ENCODE results near the gene SLC17A7. TPM values are rescaled to one million over a fixed set of nuclear protein-coding genes. Genes with fewer than 3 reads are reported as not detected.

Gene SLC17A7
- total RNA-seq, 1 experiment from 2014 or later = 1.8 TPM

GRCh38 chr19:49425178-49425577 lies 16.1 kb downstream of the SLC17A7 start, which contains the start of gene GFY:
GFY (plus strand) TSS chr19:49425388; CDS start chr19:49426431, 1,043 bp downstream.
- ChIA-PET POLR2A (interaction anchor here (1.1 to 1.5 kb wide), 2 partner anchors 10 to 17 kb away, joined by 3 to 4 read pairs; no protein-coding TSS in a partner anchor), CTCF (interaction anchor here (1.3 to 2.1 kb wide), 2 partner anchors 19 to 33 kb away, joined by 4 to 12 read pairs; no protein-coding TSS in a partner anchor), RAD21 (ENCODE audit: low non-redundant PET in 1 of 2, low total read pairs in 2 of 2, uncharacterized antibody in 2 of 2, unreplicated experiment in 2 of 2) (no interaction called here)
- intact Hi-C loops (cut with micrococcal nuclease) = no loop called here
- Histone ChIP-seq H2AFZ (ENCODE audit: low read depth, low read length, poor library complexity, severe bottlenecking) (peak within 1 kb of the TSS; percentile 38), H3K9me2 (ENCODE audit: insufficient read depth) (no peaks in the 10 kb centered on the region), H3K9me3 (ENCODE audit: control insufficient read depth in 1 of 2, insufficient read depth in 1 of 2, low read depth in 1 of 2, low read length in 2 of 2) (no peaks in the 10 kb centered on the region), H3K36me3 (ENCODE audit: control insufficient read depth in 1 of 2, insufficient read depth in 2 of 2, low read length in 2 of 2) (no peaks in the 10 kb centered on the region), H3K27me3 (ENCODE audit: insufficient read depth, low read length) (peaks cover 16% of the 10 kb centered on the region; the same call in 1 of the 2 replicates), H3K27ac (ENCODE audit: low read depth, low read length) (peak within 1 kb of the TSS; percentile 9), H3K4me1 (ENCODE audit: control insufficient read depth in 1 of 2, insufficient read depth in 2 of 2, low read length in 2 of 2) (peaks cover 12 to 38% of the 10 kb centered on the region in 2 experiments; a peak in 3 of 4 replicates), H3K4me2 (ENCODE audit: low read length) (peak within 1 kb of the TSS; percentile 88), H3K79me2 (ENCODE audit: insufficient read depth, low read length) (no peaks in the 10 kb centered on the region), H3K9ac (ENCODE audit: low read length) (peak within 1 kb of the TSS; percentile 47), H3K4me3 (replicated peaks in 1 of 2; ENCODE audit: low read depth in 1 of 2, low read length in 2 of 2) (peak within 1 kb of the TSS; percentile 46 to 61), H4K20me1 (ENCODE audit: insufficient read depth) (no peaks in the 10 kb centered on the region)
- BruUV-seq (replicated peaks) = no TSS peak
- no peak for TF ChIP-seq FOSL1 (IDR thresholded peaks at IDR 0.05; ENCODE audit: low read depth)
- TF ChIP-seq CBX3 (IDR thresholded peaks at IDR 0.05; ENCODE audit: low read depth) = no peak
- TF ChIP-seq CTCF (IDR thresholded peaks at IDR 0.05 in 2 of 3, conservative IDR thresholded peaks at IDR 0.05 in 1 of 3; ENCODE audit: borderline replicate concordance in 1 of 3, insufficient read depth in 1 of 3, low read depth in 2 of 3, low read length in 2 of 3) = no peak
- TF ChIP-seq EGR1 (IDR thresholded peaks at IDR 0.05; ENCODE audit: low read depth) = no peak
- no peak for TF ChIP-seq SIN3A (IDR thresholded peaks at IDR 0.05; ENCODE audit: low read depth)
- TF ChIP-seq JUND (IDR thresholded peaks at IDR 0.05) = no peak
- no peak for TF ChIP-seq SRF (IDR thresholded peaks at IDR 0.05; ENCODE audit: low read depth)
- TF ChIP-seq MAX (IDR thresholded peaks at IDR 0.05) = no peak
- no peak for TF ChIP-seq SP1 (IDR thresholded peaks at IDR 0.05; ENCODE audit: low read depth)
- no peak for TF ChIP-seq RAD21 (IDR thresholded peaks at IDR 0.05; ENCODE audit: low read depth)
- DNase-seq (ENCODE audit: low read depth, low spot score) (no peak), ATAC-seq (no peak)
